Left ventricle myocardium inferior (tissue), 1 donor: ENCODE measurements around the gene B3GALT6. TPM values are rescaled to one million over a fixed set of nuclear protein-coding genes. Genes with fewer than 3 reads are reported as not detected.

Experiments used
- DNase-seq: peaks from one replicate; pipeline ENCODE4 v3.0.0-alpha.2; 2020
- H3K27ac ChIP-seq: fragments of 200-600 bp; replicated peaks from 2 replicates; pipeline ENCODE4 v1.8.0; 2021
- H3K27me3 ChIP-seq: fragments of 200-600 bp; 2 replicates; pipeline ENCODE4 v1.8.0; 2021; ENCODE audit warnings: low read depth
- H3K36me3 ChIP-seq: fragments of 200-600 bp; 2 replicates; pipeline ENCODE4 v1.8.0; 2021
- H3K4me1 ChIP-seq: fragments of 200-600 bp; 2 replicates; pipeline ENCODE4 v1.8.0; 2021
- H3K4me3 ChIP-seq: fragments of 200-600 bp; 2 replicates; pipeline ENCODE4 v1.8.0; 2021; ENCODE audit warnings: mild to moderate bottlenecking, moderate library complexity
- H3K9me3 ChIP-seq: fragments of 200-600 bp; replicated peaks from 2 replicates; pipeline ENCODE4 v1.8.0; 2021
- CTCF ChIP-seq: fragments of 200-600 bp; IDR thresholded peaks from 2 replicates; pipeline ENCODE4 v1.8.0; 2021; ENCODE audit warnings: antibody characterized with exemption, mild to moderate bottlenecking, borderline replicate concordance
- intact Hi-C: fragments of 100-400 bp; cut with micrococcal nuclease; formaldehyde crosslinking; loops from one replicate; pipeline ENCODE4 v1.11.0; 2022
- total RNA-seq: library from RNA; stranded (reverse); fragmentation: NEBNext Ultra II Directional; extraction: Animal tissue kit (Norgen Biotek cat#: 25700); gene quantifications from one replicate; pipeline ENCODE4 v1.2.1, GENCODE V29; 2021
- donor health status: DM: no; HTN: yes; CAD: no; lungs with severe emphysema.

B3GALT6 gene
- total RNA-seq, 1 donor from 2014 or later: 7.9 TPM

GRCh38 chr1:1204998-1205768, 26.9 kb upstream of the B3GALT6 start:
- no peak for TF ChIP-seq CTCF
- Histone ChIP-seq H3K9me3 (no peaks in the 10 kb centered on the region), H3K36me3 (no peaks in the 10 kb centered on the region), H3K4me1 (peaks cover 38% of the 10 kb centered on the region), H3K27me3 (peaks cover 69% of the 10 kb centered on the region), H3K4me3 (no peak overlapping the region), H3K27ac (no peak overlapping the region)
- DNase-seq: peak; percentile 7
- intact Hi-C loops: no loop called here

GRCh38 chr1:1205769-1206375, 26.2 kb upstream of the B3GALT6 start:
- peak; percentile 13 for DNase-seq

GRCh38 chr1:1206376-1206965, 25.6 kb upstream of the B3GALT6 start, which contains the start of gene TNFRSF18:
TSS of gene TNFRSF18 (minus strand) at chr1:1206592. CDS start at chr1:1206571, 21 bp downstream.
- H3K4me3 ChIP-seq: peak within 1 kb of the TSS; percentile 50
- no peak for TF ChIP-seq CTCF
- no peak within 1 kb of the TSS for H3K27ac ChIP-seq
- H3K4me1 ChIP-seq: peaks cover 27% of the 10 kb centered on the region
- H3K9me3 ChIP-seq: no peaks in the 10 kb centered on the region
- intact Hi-C loops: no loop called here
- H3K36me3 ChIP-seq: no peaks in the 10 kb centered on the region
- H3K27me3 ChIP-seq: peaks cover 56% of the 10 kb centered on the region
- peak; percentile 9 for DNase-seq

More at GRCh38 chr1:1205769-1206375, 26.2 kb upstream of the B3GALT6 start:
- intact Hi-C loops: no loop called here
- no peaks in the 10 kb centered on the region for H3K36me3 ChIP-seq
- H3K27me3 ChIP-seq: peaks cover 62% of the 10 kb centered on the region
- H3K9me3 ChIP-seq: no peaks in the 10 kb centered on the region
- H3K4me3 ChIP-seq: peak overlapping the region; percentile 50
- H3K4me1 ChIP-seq: peaks cover 31% of the 10 kb centered on the region
- TF ChIP-seq CTCF: no peak
- H3K27ac ChIP-seq: no peak overlapping the region

GRCh38 chr1:1206966-1207531, 25.0 kb upstream of the B3GALT6 start:
- intact Hi-C loops: no loop called here
- Histone ChIP-seq H3K4me3 (no peak overlapping the region), H3K4me1 (peaks cover 31% of the 10 kb centered on the region), H3K36me3 (no peaks in the 10 kb centered on the region), H3K9me3 (no peaks in the 10 kb centered on the region), H3K27ac (no peak overlapping the region), H3K27me3 (peaks cover 55% of the 10 kb centered on the region)
- no peak for TF ChIP-seq CTCF
- DNase-seq: peak; percentile 10

- no peak overlapping the region for H3K4me3 ChIP-seq
- intact Hi-C loops: no loop called here
- no peaks in the 10 kb centered on the region for H3K9me3 ChIP-seq
- peaks cover 35% of the 10 kb centered on the region for H3K4me1 ChIP-seq
- no peak overlapping the region for H3K27ac ChIP-seq
- no peaks in the 10 kb centered on the region for H3K36me3 ChIP-seq
- no peak for DNase-seq
- no peak for TF ChIP-seq CTCF
- H3K27me3 ChIP-seq: peaks cover 55% of the 10 kb centered on the region
Observed at GRCh38 chr1:1207571-1207892, 24.5 kb upstream of the B3GALT6 start.
